Neural cell (in vitro differentiated cells): ENCODE results near the gene ATP2A1. TPM values are rescaled to one million over a fixed set of nuclear protein-coding genes. Genes with fewer than 3 reads are reported as not detected.

Experiments
- H2AFZ ChIP-seq: fragments of 200-600, 300-800 bp; sonication (generic), shearing (Covaris generic); 2 replicates; pipeline ENCODE4 v1.6.0; 2014; ENCODE audit warnings: low read depth, mild to moderate bottlenecking, antibody characterized with exemption, low read length, moderate library complexity
- H3F3A ChIP-seq: fragments of 200-600 bp; shearing (Covaris generic); 2 replicates; pipeline ENCODE4 v1.6.1; 2016; ENCODE audit warnings: mild to moderate bottlenecking, moderate library complexity, mixed read lengths, antibody characterized with exemption, low read length; ENCODE audit not compliant: insufficient read depth, poor library complexity, severe bottlenecking
- H3K27ac ChIP-seq: fragments of 200-600, 300-800 bp; sonication (generic), shearing (Covaris generic); 2 replicates; pipeline ENCODE4 v1.5.1; 2014; ENCODE audit warnings: mild to moderate bottlenecking, low read length, moderate library complexity
- H3K27me3 ChIP-seq: fragments of 300-800, 200-600 bp; sonication (generic), shearing (Covaris generic); 2 replicates; pipeline ENCODE4 v1.6.0; 2014; ENCODE audit warnings: mild to moderate bottlenecking, low read depth, low read length, moderate library complexity; ENCODE audit not compliant: insufficient read depth
- H3K36me3 ChIP-seq: fragments of 300-800, 200-600 bp; sonication (generic), shearing (Covaris generic); 2 replicates; pipeline ENCODE4 v1.5.1; 2014; ENCODE audit warnings: mild to moderate bottlenecking, antibody characterized with exemption, low read length, moderate library complexity; ENCODE audit not compliant: insufficient read depth
- H3K4me2 ChIP-seq: fragments of 300-800, 200-600 bp; sonication (generic), shearing (Covaris generic); 2 replicates; pipeline ENCODE4 v1.6.0; 2014; ENCODE audit warnings: mild to moderate bottlenecking, low read length
- H3K4me3 ChIP-seq: fragments of 300-800, 200-600 bp; sonication (generic), shearing (Covaris generic); 2 replicates; pipeline ENCODE4 v1.5.1; 2014; ENCODE audit warnings: mild to moderate bottlenecking, low read length, moderate library complexity
- H3K79me2 ChIP-seq: fragments of 200-600 bp; shearing (Covaris generic); replicated peaks from 2 replicates; pipeline ENCODE4 v1.6.0; 2014; ENCODE audit warnings: mild to moderate bottlenecking, low read length, moderate library complexity; ENCODE audit not compliant: insufficient read depth
- H3K9ac ChIP-seq: fragments of 300-800, 200-600 bp; sonication (generic), shearing (Covaris generic); 2 replicates; pipeline ENCODE4 v1.6.1; 2016; ENCODE audit warnings: mild to moderate bottlenecking, low read length, mixed read lengths
- H3K9me2 ChIP-seq: fragments of 200-600 bp; shearing (Covaris generic); 2 replicates; pipeline ENCODE4 v1.6.1; 2016; ENCODE audit warnings: mild to moderate bottlenecking, low read length, mixed read lengths; ENCODE audit not compliant: insufficient read depth
- H3K9me3 ChIP-seq: fragments of 200-600, 300-800 bp; sonication (generic), shearing (Covaris generic); 2 replicates; pipeline ENCODE4 v1.6.1; 2016; ENCODE audit warnings: mild to moderate bottlenecking, mixed run types, low read length, moderate library complexity, mixed read lengths
- H4K20me1 ChIP-seq: fragments of 200-600 bp; shearing (Covaris generic); 2 replicates; pipeline ENCODE4 v1.6.1; 2016; ENCODE audit warnings: mild to moderate bottlenecking, mixed run types; ENCODE audit not compliant: insufficient read depth
- EP300 ChIP-seq: fragments of 450-650 bp; conservative IDR thresholded peaks from 2 replicates; pipeline ENCODE4 v1.6.1; 2014; ENCODE audit warnings: antibody characterized with exemption, mild to moderate bottlenecking, moderate library complexity; ENCODE audit not compliant: poor library complexity, severe bottlenecking
- EZH2 ChIP-seq: fragments of 200-600, 300-800 bp; shearing (Covaris generic), sonication (generic); IDR thresholded peaks from 2 replicates; pipeline ENCODE4 v1.6.1; 2014; ENCODE audit warnings: antibody characterized with exemption, low read length, borderline replicate concordance, mild to moderate bottlenecking; ENCODE audit not compliant: insufficient read depth, poor library complexity, severe bottlenecking
- MXI1 ChIP-seq: fragments of 450-650 bp; conservative IDR thresholded peaks from 2 replicates; pipeline ENCODE4 v1.6.1; 2014; ENCODE audit warnings: antibody characterized with exemption, mild to moderate bottlenecking; ENCODE audit not compliant: poor library complexity, severe bottlenecking
- POLR2AphosphoS5 ChIP-seq: IDR thresholded peaks from 2 replicates; pipeline ENCODE4 v1.6.1; 2012
- RAD21 ChIP-seq: fragments of 450-650 bp; conservative IDR thresholded peaks from 2 replicates; pipeline ENCODE4 v1.6.1; 2014; ENCODE audit warnings: antibody characterized with exemption, mild to moderate bottlenecking, moderate library complexity
- SMC3 ChIP-seq: fragments of 450-650 bp; conservative IDR thresholded peaks from 2 replicates; pipeline ENCODE4 v1.6.1; 2014; ENCODE audit warnings: antibody characterized with exemption, mild to moderate bottlenecking, moderate library complexity; ENCODE audit not compliant: poor library complexity
- TAF1 ChIP-seq: IDR thresholded peaks from 2 replicates; pipeline ENCODE4 v1.6.1; 2012; ENCODE audit warnings: low read depth
- polyA plus RNA-seq: library from polyadenylated mRNA; depleted of rRNA; stranded (reverse); fragments of >200 nt; gene quantifications from 2 replicates; pipeline ENCODE4 v1.2.3, GENCODE V29; 2014
- TF ChIP-seq, protein P1 (sequence below): fragments of 450-650 bp; IDR thresholded peaks from 2 replicates; pipeline ENCODE4 v1.5.1; 2014; ENCODE audit warnings: antibody characterized with exemption, mild to moderate bottlenecking, moderate library complexity; ENCODE audit not compliant: poor library complexity, severe bottlenecking
- TF ChIP-seq, protein P2 (sequence below): IDR thresholded peaks from 2 replicates; pipeline ENCODE4 v1.6.1; 2012; ENCODE audit warnings: borderline replicate concordance

ATP2A1 gene
- polyA plus RNA-seq, 1 donor from 2014 or later, result 0.06 TPM

- no peak overlapping the region for H3K4me3 ChIP-seq
- no peaks in the 10 kb centered on the region for H3K9me2 ChIP-seq
- no peak overlapping the region for H3K9ac ChIP-seq
- H2AFZ ChIP-seq, result no peak overlapping the region
- no peaks in the 10 kb centered on the region for H4K20me1 ChIP-seq
- H3K9me3 ChIP-seq, result no peaks in the 10 kb centered on the region
- no peaks in the 10 kb centered on the region for H3K27me3 ChIP-seq
- H3K4me2 ChIP-seq, result no peak overlapping the region
- H3K27ac ChIP-seq, result no peak overlapping the region
- H3K79me2 ChIP-seq, result no peaks in the 10 kb centered on the region
- H3K36me3 ChIP-seq, result no peaks in the 10 kb centered on the region
- no peaks in the 10 kb centered on the region for H3F3A ChIP-seq
- TF ChIP-seq TAF1 (no peak), EZH2 (no peak), SMC3 (no peak)
- TF ChIP-seq, protein P1, sequence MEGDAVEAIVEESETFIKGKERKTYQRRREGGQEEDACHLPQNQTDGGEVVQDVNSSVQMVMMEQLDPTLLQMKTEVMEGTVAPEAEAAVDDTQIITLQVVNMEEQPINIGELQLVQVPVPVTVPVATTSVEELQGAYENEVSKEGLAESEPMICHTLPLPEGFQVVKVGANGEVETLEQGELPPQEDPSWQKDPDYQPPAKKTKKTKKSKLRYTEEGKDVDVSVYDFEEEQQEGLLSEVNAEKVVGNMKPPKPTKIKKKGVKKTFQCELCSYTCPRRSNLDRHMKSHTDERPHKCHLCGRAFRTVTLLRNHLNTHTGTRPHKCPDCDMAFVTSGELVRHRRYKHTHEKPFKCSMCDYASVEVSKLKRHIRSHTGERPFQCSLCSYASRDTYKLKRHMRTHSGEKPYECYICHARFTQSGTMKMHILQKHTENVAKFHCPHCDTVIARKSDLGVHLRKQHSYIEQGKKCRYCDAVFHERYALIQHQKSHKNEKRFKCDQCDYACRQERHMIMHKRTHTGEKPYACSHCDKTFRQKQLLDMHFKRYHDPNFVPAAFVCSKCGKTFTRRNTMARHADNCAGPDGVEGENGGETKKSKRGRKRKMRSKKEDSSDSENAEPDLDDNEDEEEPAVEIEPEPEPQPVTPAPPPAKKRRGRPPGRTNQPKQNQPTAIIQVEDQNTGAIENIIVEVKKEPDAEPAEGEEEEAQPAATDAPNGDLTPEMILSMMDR, result no peak
Measured at GRCh38 chr16:28901862-28902261, 23.6 kb downstream of the ATP2A1 start.

- H3K27ac ChIP-seq, result no peak overlapping the region
- no peaks in the 10 kb centered on the region for H3K9me2 ChIP-seq
- H3K4me3 ChIP-seq, result no peak overlapping the region
- H3K9me3 ChIP-seq, result no peaks in the 10 kb centered on the region
- H3K79me2 ChIP-seq, result no peaks in the 10 kb centered on the region
- H3K9ac ChIP-seq, result no peak overlapping the region
- no peaks in the 10 kb centered on the region for H4K20me1 ChIP-seq
- no peaks in the 10 kb centered on the region for H3K27me3 ChIP-seq
- no peak overlapping the region for H2AFZ ChIP-seq
- H3K4me2 ChIP-seq, result no peak overlapping the region
- TF ChIP-seq TAF1, result no peak
- no peak for TF ChIP-seq EP300
- TF ChIP-seq, protein P2, sequence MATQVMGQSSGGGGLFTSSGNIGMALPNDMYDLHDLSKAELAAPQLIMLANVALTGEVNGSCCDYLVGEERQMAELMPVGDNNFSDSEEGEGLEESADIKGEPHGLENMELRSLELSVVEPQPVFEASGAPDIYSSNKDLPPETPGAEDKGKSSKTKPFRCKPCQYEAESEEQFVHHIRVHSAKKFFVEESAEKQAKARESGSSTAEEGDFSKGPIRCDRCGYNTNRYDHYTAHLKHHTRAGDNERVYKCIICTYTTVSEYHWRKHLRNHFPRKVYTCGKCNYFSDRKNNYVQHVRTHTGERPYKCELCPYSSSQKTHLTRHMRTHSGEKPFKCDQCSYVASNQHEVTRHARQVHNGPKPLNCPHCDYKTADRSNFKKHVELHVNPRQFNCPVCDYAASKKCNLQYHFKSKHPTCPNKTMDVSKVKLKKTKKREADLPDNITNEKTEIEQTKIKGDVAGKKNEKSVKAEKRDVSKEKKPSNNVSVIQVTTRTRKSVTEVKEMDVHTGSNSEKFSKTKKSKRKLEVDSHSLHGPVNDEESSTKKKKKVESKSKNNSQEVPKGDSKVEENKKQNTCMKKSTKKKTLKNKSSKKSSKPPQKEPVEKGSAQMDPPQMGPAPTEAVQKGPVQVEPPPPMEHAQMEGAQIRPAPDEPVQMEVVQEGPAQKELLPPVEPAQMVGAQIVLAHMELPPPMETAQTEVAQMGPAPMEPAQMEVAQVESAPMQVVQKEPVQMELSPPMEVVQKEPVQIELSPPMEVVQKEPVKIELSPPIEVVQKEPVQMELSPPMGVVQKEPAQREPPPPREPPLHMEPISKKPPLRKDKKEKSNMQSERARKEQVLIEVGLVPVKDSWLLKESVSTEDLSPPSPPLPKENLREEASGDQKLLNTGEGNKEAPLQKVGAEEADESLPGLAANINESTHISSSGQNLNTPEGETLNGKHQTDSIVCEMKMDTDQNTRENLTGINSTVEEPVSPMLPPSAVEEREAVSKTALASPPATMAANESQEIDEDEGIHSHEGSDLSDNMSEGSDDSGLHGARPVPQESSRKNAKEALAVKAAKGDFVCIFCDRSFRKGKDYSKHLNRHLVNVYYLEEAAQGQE, result no peak
- no peak for TF ChIP-seq MXI1
- TF ChIP-seq, protein P1, result no peak
- TF ChIP-seq RAD21, result no peak
- no peak for TF ChIP-seq SMC3
- TF ChIP-seq POLR2AphosphoS5, result no peak
- H3F3A ChIP-seq, result no peaks in the 10 kb centered on the region
- no peaks in the 10 kb centered on the region for H3K36me3 ChIP-seq
Measured at GRCh38 chr16:28902909-28903308, 24.6 kb downstream of the ATP2A1 start.
